ENCODE results near the gene CDH23.

CDH23 gene

DNA sequence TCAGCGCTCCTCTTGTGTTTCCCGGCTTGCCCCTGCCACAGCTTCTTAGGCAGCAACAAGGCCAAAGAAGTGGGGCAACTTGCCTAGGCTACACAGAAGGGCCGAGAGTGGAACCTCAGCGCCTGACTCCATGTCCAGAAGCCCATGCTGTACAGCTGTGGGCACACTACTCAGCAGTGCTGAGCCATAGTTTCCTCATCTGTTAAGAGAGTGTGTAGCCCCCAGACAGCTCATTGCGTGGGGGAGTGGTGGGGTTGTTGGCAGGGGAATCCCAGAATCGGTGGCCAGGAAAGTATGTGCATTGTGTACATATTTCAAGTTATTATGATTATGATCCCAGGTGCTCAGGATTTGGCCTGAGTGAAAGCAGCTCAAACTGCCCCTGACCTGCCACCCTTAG, 96.2 kb downstream of the CDH23 start:
- Histone ChIP-seq H3K4me1 (ENCODE audit: insufficient read depth, poor library complexity, severe bottlenecking) (no peaks in the 10 kb centered on the region), H3K9me3 (ENCODE audit: severe bottlenecking) (no peaks in the 10 kb centered on the region), H3K36me3 (ENCODE audit: low read depth) (no peaks in the 10 kb centered on the region), H3K4me3 (ENCODE audit: severe bottlenecking) (no peak overlapping the region), H3K27me3 (ENCODE audit: insufficient read depth, poor library complexity, severe bottlenecking) (no peaks in the 10 kb centered on the region), H3K27ac (ENCODE audit: poor library complexity, severe bottlenecking) (no peak overlapping the region)
- TF ChIP-seq, protein P1, sequence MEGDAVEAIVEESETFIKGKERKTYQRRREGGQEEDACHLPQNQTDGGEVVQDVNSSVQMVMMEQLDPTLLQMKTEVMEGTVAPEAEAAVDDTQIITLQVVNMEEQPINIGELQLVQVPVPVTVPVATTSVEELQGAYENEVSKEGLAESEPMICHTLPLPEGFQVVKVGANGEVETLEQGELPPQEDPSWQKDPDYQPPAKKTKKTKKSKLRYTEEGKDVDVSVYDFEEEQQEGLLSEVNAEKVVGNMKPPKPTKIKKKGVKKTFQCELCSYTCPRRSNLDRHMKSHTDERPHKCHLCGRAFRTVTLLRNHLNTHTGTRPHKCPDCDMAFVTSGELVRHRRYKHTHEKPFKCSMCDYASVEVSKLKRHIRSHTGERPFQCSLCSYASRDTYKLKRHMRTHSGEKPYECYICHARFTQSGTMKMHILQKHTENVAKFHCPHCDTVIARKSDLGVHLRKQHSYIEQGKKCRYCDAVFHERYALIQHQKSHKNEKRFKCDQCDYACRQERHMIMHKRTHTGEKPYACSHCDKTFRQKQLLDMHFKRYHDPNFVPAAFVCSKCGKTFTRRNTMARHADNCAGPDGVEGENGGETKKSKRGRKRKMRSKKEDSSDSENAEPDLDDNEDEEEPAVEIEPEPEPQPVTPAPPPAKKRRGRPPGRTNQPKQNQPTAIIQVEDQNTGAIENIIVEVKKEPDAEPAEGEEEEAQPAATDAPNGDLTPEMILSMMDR (IDR thresholded peaks at IDR 0.05; ENCODE audit: poor library complexity, severe bottlenecking): no peak
- no peak for DNase-seq (ENCODE audit: low spot score)
- no peak for ATAC-seq (ENCODE audit: low read depth)

DNA sequence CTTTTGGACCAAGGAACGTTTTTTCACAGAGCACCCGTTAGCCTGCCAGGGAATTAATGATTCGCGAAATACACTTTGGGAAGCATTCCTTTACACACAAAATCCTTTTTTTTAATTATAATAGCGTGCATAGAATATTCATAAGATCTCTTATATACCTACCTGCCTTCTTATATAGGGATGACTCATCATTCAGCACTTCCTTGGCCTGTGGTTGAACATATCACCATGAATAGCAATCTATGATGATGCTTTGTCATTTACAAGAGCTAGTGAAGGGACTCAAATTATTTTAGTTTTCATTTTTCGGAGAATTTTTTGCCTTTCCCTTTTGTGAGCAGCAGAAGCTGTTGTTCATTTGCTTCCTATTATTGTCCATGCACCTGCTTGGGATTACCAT, 97.0 kb downstream of the CDH23 start:
- H3K4me1 ChIP-seq (ENCODE audit: insufficient read depth, poor library complexity, severe bottlenecking): no peaks in the 10 kb centered on the region
- no peaks in the 10 kb centered on the region for H3K27me3 ChIP-seq (ENCODE audit: insufficient read depth, poor library complexity, severe bottlenecking)
- H3K4me3 ChIP-seq (ENCODE audit: severe bottlenecking): no peak overlapping the region
- H3K27ac ChIP-seq (ENCODE audit: poor library complexity, severe bottlenecking): no peak overlapping the region
- no peak for ATAC-seq (ENCODE audit: low read depth)
- TF ChIP-seq, protein P1 (IDR thresholded peaks at IDR 0.05; ENCODE audit: poor library complexity, severe bottlenecking): no peak
- no peak for DNase-seq (ENCODE audit: low spot score)
- H3K9me3 ChIP-seq (ENCODE audit: severe bottlenecking): no peaks in the 10 kb centered on the region
- no peaks in the 10 kb centered on the region for H3K36me3 ChIP-seq (ENCODE audit: low read depth)

DNA sequence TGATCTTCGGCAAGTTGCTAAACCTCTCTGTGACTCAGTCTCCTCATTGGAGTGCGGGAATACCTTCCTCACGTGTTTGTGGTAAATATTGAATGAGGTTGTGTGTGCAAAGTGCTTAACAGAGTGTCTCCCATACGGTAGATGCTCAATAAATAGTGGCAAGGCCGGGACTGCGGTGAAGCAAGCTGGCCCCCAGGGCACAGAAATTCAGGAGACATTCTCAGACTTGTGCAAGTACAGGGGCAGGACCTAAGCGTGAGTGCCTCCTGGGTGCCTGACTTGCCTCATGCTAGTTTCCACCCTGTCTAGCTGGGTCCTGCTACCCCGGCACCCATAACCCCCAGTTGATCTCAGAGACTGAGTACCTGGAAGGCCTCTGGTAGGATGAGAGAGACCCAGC, 97.8 kb downstream of the CDH23 start:
- H3K27me3 ChIP-seq (ENCODE audit: insufficient read depth, poor library complexity, severe bottlenecking): no peaks in the 10 kb centered on the region
- H3K4me3 ChIP-seq (ENCODE audit: severe bottlenecking): no peak overlapping the region
- ATAC-seq (ENCODE audit: low read depth) (no peak), DNase-seq (ENCODE audit: low spot score) (no peak)
- no peaks in the 10 kb centered on the region for H3K9me3 ChIP-seq (ENCODE audit: severe bottlenecking)
- H3K27ac ChIP-seq (ENCODE audit: poor library complexity, severe bottlenecking): no peak overlapping the region
- TF ChIP-seq, protein P1 (IDR thresholded peaks at IDR 0.05; ENCODE audit: poor library complexity, severe bottlenecking): no peak
- no peaks in the 10 kb centered on the region for H3K36me3 ChIP-seq (ENCODE audit: low read depth)
- H3K4me1 ChIP-seq (ENCODE audit: insufficient read depth, poor library complexity, severe bottlenecking): no peaks in the 10 kb centered on the region

DNA sequence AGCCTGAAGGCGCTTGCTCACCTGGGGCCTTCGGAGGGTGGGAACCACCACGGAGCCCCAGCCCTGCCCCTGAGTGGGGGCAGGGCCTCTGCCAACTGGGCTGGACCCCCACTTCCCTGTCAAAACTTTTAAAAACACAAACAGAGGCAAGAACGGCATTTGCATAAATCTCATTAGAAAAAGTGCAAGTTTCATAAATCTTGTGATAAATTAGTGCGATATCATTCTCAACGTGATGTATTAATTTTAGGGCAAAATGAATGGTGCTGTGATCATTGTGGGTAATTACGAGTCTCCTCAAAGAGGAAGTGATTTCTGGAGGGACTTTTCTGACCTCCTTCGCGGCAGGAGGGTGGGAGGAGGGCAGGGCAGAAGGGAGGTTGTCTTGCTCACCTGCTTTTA, 98.3 kb downstream of the CDH23 start:
- Histone ChIP-seq H3K4me3 (ENCODE audit: severe bottlenecking) (no peak overlapping the region), H3K9me3 (ENCODE audit: severe bottlenecking) (no peaks in the 10 kb centered on the region), H3K4me1 (ENCODE audit: insufficient read depth, poor library complexity, severe bottlenecking) (no peaks in the 10 kb centered on the region), H3K27me3 (ENCODE audit: insufficient read depth, poor library complexity, severe bottlenecking) (no peaks in the 10 kb centered on the region), H3K27ac (ENCODE audit: poor library complexity, severe bottlenecking) (no peak overlapping the region), H3K36me3 (ENCODE audit: low read depth) (no peaks in the 10 kb centered on the region)
- TF ChIP-seq, protein P1 (IDR thresholded peaks at IDR 0.05; ENCODE audit: poor library complexity, severe bottlenecking): no peak
- ATAC-seq (ENCODE audit: low read depth) (no peak), DNase-seq (ENCODE audit: low spot score) (no peak)

DNA sequence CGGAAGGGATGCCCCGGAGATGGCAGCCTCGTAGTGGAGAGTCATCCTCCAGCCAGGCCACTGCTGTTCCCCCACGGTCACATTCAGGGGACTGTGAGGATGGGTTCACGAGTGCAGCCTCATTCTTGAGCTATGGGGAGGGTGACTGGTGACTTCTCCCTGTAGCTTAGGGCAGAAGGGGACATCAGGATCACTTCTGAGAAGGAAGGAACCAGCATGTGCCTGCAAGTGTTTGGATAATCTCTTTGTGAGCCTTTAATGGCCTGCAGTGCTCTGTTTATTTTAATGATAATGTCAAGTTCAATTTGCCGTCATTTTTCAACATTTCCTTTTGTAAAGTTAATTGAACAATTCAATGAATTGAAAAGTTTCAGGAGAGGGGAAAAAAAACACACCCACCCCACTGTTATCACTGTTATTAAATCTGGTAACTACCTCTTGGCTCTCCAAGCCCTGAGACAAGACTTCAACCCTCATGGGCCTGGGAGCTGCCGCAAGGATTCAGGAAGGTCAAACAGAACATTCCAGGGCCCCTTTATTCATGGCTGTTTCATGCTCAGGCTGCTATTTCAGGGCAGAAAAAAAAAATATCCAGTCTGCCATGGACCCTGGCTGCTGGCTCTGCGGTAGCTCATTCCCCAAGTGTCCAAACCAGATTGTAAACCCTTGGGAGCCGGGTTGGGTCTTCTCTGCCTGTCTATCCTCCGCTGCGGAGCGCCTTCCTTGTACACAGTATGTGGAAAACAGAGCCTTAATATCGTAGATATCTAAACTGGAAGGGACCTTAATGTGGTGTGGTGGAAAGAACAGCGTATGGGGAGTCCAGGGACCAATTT, 100.4 kb downstream of the CDH23 start:
- H3K27me3 ChIP-seq (ENCODE audit: insufficient read depth, poor library complexity, severe bottlenecking): peaks cover 4% of the 10 kb centered on the region
- H3K9me3 ChIP-seq (ENCODE audit: severe bottlenecking): no peaks in the 10 kb centered on the region
- no peak overlapping the region for H3K27ac ChIP-seq (ENCODE audit: poor library complexity, severe bottlenecking)
- H3K36me3 ChIP-seq (ENCODE audit: low read depth): no peaks in the 10 kb centered on the region
- no peaks in the 10 kb centered on the region for H3K4me1 ChIP-seq (ENCODE audit: insufficient read depth, poor library complexity, severe bottlenecking)
- no peak overlapping the region for H3K4me3 ChIP-seq (ENCODE audit: severe bottlenecking)
- ATAC-seq (ENCODE audit: low read depth): no peak
- no peak for DNase-seq (ENCODE audit: low spot score)
- TF ChIP-seq, protein P1 (IDR thresholded peaks at IDR 0.05; ENCODE audit: poor library complexity, severe bottlenecking): no peak
